GM19468 (cell line): ENCODE results near the gene CACNA1C.

Experiments
- ATAC-seq: cut with Tn5 transposase; IDR thresholded peaks from one replicate; pipeline ENCODE4 v1.9.1; 2021; ENCODE audit warnings: mild to moderate bottlenecking, moderate library complexity, moderate number of reproducible peaks; ENCODE audit not compliant: unreplicated experiment; ENCODE audit errors: extremely low read depth

The CACNA1C gene

DNA sequence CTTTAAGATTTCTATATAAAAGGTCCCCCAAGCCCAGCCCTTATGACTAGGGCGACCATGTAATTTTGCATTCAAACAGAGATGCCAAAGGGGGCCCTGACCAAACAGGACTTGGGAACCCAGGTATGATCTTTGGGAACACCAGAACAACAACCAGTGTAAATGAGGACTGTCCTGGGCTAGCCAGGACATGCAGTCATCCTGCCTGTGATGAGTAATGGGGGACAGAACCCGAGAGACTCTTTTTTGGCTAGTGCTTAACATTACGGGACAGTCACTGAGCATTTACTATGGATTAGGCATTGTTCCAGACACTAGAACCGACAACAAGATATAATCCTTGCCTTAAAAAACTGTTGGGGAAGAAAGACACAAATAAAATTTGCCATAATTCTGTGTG, 337.3 kb downstream of the CACNA1C start:
- ATAC-seq, result no peak

DNA sequence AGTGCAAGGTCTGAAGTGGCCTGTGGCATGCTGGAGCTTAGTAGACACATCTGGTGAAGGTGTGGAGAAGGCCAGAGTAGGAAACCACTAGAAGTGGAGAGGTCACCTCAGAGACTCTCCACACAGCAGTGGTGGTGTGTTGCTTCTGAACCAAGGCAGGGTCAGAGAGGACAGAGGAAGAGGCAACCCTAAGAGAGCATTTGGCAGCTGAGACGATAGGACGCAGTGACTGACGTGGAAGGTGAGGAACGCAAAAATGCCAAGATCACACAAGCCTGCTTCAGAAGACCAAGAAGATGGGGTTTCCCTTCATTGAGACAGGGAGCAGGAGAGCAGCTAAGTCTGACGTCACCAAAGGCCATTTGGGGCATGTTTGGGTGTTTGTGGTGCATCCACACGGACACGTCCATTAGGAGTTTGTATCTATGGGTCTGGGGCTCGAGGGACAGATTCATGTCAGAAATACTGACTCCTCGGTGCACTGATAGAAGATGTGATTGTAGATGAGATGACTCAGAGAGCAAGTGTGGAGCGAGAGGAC, 338.1 kb downstream of the CACNA1C start:
- ATAC-seq, result no peak

- ATAC-seq, result no peak
Observed at GRCh38 chr12:2391740-2392331, 339.0 kb downstream of the CACNA1C start.

DNA sequence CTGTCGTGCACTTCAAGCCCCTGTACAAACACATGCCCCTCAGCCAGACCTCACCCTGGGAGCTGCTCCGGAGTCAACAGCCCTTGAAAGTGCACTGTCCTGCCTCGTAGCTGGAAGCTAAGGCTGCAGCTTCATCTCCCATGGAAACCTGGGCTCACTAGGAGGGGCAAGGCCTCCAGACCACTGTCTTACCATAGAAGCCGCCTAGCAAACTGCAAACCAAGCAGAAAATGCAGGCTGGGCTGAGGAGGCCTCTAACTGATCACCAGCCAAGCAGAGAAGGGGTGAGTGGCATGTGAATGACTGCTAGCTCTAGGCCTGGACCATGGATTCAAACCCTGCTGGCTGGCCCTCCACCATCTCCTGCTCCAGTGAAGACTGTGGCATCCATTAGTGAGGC, 340.2 kb downstream of the CACNA1C start:
- ATAC-seq, result no peak

DNA sequence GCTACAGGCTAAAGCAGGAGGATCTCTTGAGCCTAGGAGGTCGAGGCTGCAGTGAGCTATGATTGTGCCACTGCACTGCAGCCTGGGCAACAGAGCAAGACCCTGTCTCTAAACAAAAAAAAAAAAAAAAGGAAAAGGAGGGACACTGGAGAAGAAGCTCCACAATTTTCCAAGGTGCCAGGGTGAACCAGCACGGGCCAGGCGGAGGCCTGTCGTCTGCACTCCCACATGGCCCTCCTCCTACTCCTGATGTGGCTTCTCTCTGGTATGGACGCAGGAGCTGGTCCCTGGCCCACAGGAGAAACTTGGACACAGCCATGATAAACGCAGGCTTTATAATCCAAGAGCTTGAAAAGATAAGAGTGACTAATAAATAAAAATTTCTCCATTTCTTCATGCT, 341.2 kb downstream of the CACNA1C start:
- ATAC-seq, result no peak

DNA sequence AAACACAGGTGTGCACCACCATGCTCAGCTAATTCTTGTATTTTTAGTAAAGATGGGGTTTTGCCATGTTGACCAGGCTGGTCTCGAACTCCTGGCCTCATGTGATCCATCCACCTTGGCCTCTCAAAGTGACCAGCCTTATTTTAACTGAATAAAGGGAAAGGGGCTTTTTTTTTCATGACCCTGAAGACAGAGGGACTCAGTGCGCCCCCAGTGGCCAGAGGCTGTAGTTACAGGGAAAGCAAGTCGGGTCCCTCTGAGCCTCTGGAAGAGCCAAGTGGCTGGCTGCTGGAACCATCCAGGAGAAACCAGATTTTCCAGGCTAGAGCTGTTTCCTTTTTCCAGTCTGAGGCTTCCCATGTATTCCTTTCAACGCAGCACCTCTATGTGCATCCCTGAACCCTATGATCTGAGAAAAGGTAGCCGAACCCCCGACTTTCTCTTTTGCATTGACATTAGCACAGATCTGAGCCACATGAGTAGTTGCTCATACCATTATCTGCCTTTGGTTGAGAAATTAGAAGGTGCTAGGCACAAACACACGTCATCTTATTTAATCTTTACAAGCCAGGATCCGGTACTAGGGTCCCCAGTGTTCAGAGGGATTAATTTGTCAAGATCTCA, 342.7 kb downstream of the CACNA1C start:
- no peak for ATAC-seq

GRCh38 chr12:2396448-2396871, 343.7 kb downstream of the CACNA1C start:
- ATAC-seq, result no peak

DNA sequence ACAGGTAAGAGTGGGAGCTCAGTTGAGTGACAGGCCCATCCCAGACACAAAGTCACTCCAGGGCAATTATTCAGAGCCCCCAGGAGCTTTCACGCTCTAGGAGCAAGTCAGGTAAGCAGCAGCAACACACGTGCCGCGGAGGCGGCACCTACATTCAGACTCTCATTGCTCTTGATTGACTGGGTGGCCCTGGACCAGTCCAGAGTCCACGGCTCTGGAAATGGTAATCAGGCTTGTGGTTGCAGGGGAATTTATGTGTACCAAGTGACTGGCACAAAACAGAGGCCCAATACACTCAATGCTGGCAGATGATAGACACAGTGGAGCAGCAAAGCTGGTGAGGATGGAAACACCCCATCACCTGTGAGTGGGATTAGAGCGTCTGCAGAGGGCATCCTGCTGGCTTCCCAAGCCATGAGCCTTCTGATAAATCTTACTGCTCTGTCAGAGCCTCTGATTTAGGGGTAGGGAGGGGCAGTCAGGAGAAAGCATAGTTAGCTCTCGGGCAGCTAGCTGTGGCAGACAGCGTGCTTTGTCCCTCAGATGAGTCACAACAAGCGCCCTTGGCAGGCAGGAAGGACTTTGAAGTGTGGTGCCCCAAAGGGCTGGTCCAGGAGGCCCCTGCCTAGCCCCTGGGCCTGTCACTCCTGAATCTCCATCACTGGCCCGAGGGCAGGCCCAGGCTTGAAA, 344.7 kb downstream of the CACNA1C start:
- ATAC-seq, result no peak

DNA sequence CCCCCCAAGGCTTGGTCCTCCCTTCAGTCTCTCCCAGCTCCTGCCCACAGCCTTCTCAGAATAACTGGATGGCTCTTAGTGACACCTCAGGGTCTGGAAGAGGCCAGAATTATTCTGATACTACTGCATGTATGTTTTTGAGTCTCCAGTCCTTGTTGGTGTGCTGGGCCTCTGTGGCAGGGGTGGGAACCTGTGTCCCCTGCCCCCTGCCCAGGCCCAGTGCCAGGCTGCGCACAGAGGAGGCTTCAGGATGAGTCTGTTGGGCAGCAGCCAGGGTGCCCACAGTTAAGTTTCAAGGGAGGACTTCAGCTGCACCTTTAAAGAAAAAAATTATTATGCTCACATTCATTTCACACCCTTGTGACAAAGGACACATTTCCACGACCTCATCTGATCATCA, 348.3 kb downstream of the CACNA1C start:
- ATAC-seq, result no peak

GRCh38 chr12:2402073-2402579, 349.3 kb downstream of the CACNA1C start:
- ATAC-seq, result no peak

- ATAC-seq, result no peak
Observed at GRCh38 chr12:2403221-2403976, 350.6 kb downstream of the CACNA1C start.

- no peak for ATAC-seq
Observed at GRCh38 chr12:2405039-2405438, 352.3 kb downstream of the CACNA1C start.

DNA sequence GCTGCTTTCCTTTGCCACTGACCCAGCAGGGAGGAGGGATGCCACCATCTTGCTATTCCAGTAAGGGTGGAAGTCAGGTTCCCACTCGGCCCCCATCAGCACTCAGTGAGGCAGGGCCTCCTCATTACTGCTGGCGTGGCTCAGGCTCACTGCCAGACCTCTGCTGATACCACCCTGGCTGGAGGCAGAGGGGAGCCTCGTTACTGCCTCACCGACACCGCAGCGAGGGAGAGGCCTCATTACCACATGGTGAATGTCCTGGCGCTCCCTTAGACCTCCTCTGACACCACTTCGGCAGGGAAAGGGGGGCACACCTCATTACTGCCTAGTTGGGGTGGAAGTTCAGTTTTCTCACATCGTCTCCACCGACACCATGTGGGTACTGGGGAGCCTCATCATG, 354.1 kb downstream of the CACNA1C start:
- ATAC-seq, result no peak

DNA sequence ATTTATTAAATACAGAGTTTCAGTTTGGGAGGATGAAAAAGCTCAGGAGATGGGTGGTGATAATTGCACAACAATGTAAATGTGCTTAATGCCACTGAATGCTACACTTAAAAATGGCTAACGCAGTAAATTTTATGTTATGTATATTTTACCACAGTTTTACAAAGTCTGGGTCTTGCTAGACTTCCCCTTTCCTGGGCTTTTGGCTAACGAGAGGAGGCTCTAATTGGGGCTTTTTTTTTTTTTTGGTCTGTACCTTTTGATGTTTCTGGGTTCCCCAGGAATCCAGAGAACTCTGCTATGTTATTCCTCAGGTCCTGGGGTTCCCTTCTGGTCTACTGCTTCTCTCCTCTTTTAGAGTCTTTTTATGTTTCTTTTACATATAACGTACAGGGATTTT, 355.5 kb downstream of the CACNA1C start:
- ATAC-seq, result no peak

GRCh38 chr12:2409656-2410265, 357.0 kb downstream of the CACNA1C start:
- no peak for ATAC-seq

GRCh38 chr12:2410496-2410895, 357.7 kb downstream of the CACNA1C start:
- no peak for ATAC-seq

DNA sequence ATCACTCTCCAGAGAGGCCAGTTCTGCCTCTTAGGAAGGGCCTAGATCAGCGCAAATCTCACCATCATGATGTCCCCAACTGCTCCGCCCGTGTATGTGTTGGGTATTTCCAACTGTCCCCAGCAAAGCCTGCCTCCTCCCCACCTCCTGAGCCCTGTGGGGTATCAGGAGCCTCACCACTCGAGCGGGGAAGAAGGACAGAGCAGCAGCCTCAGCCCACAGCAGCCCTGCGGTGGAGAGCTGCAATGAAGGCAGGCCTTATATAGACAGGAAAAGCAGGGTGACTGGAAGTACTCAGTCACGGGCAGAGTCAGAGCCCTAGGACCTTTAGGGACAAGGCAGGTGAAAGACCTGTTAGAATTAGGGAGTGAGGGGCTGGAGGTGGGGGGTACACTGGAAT, 358.2 kb downstream of the CACNA1C start:
- ATAC-seq, result no peak

GRCh38 chr12:2411616-2412304, 359.0 kb downstream of the CACNA1C start:
- no peak for ATAC-seq

GRCh38 chr12:2412305-2412643, 359.5 kb downstream of the CACNA1C start:
- ATAC-seq, result no peak

- no peak for ATAC-seq
Observed at GRCh38 chr12:2413301-2413700, 360.5 kb downstream of the CACNA1C start.
